NCI-H146 treated with DMSO at 0.1 percent for 48 hours (cell line): ENCODE data around the gene PTH1R.

ENCODE experiments used
- DNase-seq: peaks from one replicate; lab custom pipeline; 2025; ENCODE audit not compliant: unreplicated experiment; lab: John Stamatoyannopoulos, UW

Gene PTH1R

DNA sequence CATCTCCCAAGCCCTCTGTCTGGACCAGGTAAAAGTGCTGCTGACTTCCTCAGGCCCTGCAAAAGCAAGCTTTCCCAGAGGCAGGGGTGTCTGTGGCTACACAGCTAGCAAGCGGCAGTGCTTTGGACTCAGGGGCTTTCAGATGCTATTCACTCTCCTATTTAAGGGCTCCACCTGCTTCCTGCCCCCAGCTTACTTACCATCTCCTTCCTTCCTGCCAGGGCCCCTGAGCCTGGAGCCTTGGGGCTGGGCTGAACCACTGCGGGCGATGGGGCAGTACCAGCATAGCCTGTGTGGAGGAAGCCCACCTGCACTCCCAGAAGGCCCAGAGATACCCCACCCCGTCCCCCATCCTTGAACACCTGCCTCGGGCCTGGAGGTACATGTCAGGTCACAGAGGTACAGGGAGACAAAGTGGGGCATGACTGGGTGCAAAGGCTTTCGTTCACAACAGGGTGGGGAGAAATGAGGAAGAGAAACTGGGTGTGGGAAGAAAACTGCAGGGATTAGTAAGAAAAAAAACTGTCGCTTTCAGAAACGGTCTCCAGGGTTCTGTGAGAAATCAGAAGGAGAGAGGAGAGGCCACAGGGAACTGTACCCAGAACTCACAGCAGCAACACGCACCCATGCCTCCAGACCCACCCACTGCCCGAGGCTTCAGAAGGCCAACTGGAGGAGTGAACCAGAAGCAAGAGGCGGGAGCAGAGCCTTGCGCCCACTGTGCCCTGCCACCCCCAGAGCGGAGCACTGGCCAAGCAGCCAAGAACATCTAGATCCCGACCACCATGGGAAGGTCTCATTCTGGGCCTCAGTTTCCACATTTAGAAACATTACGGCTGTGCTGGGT lies 49.6 kb downstream of the PTH1R start:
- DNase-seq = no peak

DNA sequence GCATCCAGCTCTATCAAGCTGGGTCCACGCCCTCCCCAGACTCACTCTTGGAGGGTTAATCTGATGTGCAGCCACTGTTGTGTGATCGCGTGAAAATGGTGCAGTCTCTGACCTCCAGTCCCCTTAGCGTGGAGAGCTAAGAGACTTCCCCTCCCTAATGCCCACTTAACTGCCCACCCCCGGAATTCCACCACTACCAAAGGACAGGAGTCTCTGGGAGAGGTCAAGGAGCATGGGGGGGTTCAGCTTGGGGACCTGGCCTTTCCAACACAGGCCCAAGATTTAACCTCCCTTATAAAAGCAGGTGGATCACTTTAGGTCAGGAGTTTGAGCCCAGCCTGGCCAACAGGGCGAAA lies 50.2 kb downstream of the PTH1R start:
- DNase-seq = no peak

GRCh38 chr3:46928282-46928681 lies 50.8 kb downstream of the PTH1R start:
- no peak for DNase-seq

DNA sequence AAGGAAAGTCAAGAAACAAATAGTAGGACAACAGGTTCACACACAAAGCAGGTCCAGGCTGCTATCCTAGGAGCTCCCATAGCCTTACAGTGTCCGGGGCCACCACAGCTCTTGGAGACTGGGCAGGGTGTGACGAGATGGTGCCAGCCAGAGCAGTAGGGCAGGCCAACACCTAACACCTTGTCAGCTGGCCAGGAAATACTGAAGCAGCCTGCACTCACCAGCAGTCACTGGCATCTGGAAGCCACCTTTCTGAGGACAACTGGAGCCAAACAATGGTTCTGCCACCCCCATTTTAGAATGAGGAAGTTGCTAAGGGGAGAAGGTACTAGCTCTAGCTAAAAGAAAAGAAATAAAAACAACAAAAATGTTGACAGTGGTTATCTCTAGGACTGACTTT lies 51.8 kb downstream of the PTH1R start:
- DNase-seq = no peak

GRCh38 chr3:46930166-46930944 lies 52.8 kb downstream of the PTH1R start:
- DNase-seq = no peak

DNA sequence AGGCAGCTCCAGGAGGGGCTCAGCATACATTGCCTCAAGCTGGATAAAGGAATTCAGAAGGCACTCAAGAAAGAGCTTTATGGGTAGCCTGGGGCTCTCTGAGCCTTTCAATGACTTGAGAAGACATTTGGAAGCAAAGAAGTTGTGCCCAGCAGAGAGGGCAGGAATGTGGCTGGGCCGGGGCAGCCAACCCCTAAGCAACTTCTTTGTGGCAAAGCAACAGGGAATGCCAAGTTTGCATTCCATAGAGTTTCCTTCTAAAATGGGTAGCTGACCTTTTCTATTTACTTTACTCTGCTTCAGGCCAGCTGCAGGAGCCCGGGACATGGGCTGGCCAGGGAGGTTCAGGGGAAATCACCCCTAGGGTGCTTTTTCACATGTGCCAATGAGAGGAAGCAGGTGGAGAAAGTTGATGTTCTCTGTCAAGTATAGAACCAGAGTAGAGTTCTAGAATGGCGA lies 53.5 kb downstream of the PTH1R start:
- no peak for DNase-seq

DNA sequence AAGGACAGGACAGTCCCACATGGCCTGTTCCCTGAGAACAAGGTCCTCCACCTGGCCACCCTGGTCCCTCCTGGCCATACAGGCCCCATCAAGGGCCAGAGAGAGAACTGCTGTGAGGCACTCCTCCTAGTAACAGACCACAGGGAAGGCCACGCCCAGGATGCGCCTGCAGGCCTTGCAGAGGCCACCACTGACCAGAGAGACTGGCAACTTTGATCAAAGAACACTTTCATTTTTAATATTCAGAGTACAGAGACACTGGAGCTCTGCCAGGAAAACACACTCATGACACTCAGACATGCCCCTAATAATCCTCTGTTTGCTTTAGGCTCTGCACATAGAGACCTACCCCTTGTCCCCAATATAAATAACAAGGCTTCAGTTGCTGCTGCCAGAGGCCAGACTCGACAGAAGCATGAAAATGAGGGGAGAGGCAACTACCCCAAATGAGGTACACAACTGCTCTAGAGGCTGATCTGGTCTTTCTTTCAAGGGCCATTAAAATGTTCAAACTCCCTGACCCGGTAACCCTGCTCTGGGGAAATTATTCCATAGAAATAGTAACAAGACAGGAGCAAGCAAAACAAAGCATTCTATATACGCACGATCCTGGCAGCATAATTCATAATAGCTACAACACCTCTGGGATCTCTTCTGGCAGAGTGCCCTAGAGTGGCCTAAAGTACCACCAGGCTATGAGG lies 54.3 kb downstream of the PTH1R start:
- DNase-seq = no peak

DNA sequence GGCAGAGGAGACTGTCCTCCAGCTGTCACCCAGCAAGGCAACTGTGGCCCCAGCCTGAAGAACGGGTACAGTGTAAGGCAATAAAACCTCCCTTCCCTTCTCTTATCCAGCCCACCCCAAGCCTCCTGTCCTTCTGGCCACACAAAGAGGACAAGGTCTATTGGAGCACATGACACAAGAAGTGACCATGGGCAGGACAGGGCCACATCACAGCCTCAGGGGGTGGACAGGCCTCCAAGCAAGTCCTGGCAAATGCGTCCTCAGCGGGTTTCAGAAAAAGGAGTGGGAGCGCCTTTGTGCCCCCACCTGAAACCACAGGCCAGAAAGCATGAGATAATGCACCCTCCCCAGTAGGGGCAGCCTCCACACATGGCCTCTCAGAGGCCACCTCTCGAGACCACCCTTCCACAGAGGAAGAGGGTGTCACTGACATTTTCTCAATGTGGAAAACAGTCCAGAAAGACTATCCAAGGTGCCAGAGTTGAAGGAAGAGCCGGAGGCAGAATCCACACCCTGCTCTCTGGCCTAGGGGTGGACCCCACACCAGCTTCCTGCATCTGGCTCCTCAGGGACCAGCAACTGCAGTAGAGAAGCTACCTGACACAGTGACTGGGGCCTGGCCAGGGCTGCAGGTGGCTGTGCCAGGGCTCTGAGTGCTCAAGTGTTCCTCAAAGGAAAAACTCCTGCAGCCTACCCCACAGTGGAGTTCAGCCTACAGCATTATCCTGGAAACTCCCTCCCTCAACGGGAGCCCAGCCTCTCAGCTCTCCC lies 55.1 kb downstream of the PTH1R start:
- no peak for DNase-seq

DNA sequence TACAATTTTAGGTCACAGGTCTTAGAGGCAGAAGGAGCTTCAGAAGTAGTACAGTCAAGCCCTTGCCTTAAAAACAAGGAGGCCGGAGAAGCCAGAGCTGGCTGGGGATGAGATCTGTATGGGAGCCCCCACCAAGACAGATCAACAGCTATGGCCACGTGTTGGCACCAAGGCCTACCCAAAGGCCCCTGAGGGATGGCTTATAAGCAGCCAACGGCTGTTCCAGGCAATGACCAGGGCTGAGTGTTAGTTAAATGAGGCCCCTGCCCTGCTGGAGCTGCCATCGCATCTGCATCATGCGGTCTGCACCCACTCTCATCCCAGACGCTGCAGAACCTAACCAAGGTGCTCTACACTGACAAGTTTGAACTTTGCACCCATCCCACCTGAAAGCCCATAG lies 55.7 kb downstream of the PTH1R start:
- no peak for DNase-seq

DNA sequence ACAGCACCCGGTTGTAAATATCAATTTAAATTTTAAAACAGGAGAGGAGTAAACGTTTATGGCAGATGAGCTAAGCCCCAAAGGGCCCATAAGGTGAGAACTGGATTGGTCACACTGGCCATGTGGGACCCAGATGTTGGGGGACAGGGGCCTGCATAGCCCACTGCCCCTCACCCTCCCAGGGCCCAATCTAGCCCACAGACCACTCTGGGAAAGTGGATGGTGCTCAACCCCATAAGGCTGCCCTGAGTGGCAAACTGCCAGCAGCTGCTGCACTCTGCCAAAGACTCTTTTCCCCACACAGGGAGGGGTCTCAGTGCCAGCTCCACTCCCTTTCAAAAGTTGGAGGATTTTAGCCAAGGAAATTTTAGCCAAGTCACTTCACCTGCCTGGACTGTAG lies 56.6 kb downstream of the PTH1R start:
- no peak for DNase-seq

GRCh38 chr3:46934498-46935167 lies 57.1 kb downstream of the PTH1R start:
- DNase-seq = no peak

DNA sequence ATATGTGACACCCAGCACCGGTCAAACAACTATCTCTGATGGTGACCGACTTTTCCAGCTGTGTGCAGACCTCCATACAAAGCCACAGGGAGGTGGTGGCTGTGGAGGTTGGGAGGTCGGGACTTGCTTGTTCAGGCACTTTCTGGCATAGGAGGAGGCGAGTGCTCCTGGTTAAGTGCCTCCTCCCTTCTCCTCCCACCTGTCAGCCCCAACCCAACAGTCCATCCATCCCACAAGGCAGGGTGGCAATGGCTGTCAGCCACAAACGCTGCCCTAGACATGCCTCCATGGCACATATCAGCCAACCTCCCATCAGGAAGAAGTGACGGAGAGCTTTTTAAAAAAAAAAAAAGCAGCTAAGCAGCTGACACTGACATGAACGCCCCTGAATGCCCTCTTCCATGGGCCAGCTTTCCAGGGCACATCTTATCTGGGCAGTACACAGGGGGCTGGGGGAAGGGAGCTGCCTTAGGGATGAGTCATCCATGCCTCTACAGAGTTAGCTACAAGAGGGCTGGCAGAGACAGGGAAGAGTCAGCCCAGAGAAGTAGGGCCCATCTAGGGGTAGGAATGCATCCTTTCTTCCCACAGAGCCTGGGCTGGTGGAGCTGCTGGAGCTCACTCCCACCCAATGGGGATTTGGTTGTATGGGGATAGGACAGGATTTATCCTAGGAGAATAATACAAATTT lies 57.8 kb downstream of the PTH1R start:
- no peak for DNase-seq

GRCh38 chr3:46935989-46936558 lies 58.6 kb downstream of the PTH1R start:
- DNase-seq = no peak

GRCh38 chr3:46936733-46937250 lies 59.3 kb downstream of the PTH1R start:
- DNase-seq = no peak

- DNase-seq = no peak
These were observed 60.6 kb downstream of the PTH1R start for GRCh38 chr3:46938118-46938517.

- DNase-seq = no peak
These were observed 62.3 kb downstream of the PTH1R start for GRCh38 chr3:46939578-46940445.

GRCh38 chr3:46942076-46942475 lies 64.6 kb downstream of the PTH1R start:
- DNase-seq = no peak

- no peak for DNase-seq
These were observed 65.1 kb downstream of the PTH1R start for GRCh38 chr3:46942481-46943236.
